Iris pigment epithelial cell (primary cell): ENCODE measurements around the gene LHFPL2.

Source experiments
- DNase-seq: peaks from one replicate; pipeline ENCODE4 v3.0.0-alpha.2; 2011; ENCODE audit warnings: low read depth

LHFPL2 gene

DNA sequence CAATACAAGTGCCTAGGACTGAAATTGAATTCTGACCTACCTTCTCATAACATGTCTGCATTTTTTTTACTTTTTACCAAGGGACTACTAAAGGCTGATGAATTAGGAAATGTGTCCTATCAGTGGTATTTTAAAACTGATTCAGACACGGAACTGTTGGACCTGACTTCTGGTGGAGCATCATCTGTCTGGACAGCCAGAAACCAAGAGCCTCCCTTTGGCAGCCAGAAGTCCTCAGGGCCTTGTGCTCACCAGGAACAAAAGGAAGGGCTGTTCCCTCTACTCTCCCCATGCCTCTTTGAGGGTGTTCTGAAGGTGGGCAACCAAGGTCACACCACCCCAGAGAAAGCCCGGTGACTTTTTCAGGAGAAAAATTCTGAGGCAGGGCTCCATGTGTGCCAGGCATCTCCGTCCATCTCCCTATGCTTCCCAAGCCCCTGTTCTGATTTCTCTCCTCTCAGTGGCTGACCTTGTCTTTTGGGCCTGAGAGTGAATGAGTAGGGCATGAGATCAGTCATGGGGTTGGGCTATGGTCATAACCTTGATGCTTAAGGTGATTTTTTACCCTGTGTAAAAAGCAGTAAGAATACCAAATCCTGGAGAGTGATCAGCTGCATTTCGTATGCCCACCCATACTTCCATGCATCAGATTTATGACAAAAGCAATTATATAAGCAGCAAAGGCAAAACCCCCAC, 144.5 kb downstream of the LHFPL2 start:
- no peak for DNase-seq

DNA sequence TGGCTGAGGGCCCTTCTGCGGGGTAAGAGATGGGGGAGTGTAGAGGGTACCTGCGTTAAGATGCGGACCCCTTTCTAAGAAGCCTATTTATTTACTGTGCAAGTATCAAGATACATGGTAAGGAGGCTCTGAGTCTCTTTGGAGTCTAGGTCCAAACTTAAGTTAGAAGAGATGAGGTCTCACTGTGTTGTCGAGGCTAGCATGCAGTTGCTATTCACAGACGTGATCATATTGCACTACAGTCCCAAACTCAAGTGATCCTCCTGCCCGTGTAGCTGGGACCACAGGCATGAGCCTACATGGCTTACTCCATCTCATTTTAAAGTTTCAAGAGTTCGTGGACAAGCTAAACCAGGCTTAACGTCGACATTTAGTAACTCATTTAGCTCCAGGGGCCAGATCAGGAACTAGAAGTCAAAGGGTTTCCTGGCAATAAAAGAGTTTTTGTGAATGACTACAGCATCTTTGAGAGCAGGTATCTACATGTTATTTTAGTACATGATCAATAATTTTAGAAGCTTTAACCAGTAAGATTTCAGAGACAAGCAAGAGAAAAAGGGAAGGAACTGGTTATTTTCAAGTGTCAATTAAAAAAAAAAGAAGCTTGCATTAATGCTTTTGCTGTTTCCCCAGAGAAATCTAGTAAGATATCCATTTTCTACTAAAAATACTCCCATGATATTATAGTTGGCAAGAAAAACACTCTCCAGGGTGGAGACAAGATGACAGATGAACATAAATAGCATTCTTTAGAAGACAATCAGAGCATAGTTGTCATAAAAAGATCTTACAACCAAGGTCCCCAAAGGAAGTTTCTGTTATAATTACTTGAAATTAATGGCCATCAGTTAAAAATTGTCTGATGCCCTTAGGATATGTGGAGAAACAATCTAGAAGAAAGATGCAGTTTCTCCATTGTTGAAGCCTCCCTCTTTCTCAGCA, 146.9 kb downstream of the LHFPL2 start:
- DNase-seq: no peak

DNA sequence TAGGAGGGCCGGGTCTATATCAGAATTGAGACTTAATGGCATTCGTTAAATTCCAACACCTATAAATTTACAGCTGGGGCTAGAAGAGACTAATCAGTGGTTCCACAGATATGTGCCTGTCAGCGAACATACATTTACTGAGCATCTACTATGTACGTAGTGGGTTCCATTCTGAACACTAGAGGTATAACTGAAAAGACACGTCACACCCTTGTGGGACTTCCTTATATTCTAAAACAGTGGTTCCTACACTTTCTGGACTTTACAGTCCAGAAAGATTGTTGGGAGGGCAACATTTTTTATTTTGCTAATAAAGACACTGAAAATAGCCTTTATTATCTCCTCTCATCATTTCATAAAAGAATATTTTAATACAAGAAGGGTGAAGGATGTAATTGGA, 147.7 kb downstream of the LHFPL2 start:
- no peak for DNase-seq

DNA sequence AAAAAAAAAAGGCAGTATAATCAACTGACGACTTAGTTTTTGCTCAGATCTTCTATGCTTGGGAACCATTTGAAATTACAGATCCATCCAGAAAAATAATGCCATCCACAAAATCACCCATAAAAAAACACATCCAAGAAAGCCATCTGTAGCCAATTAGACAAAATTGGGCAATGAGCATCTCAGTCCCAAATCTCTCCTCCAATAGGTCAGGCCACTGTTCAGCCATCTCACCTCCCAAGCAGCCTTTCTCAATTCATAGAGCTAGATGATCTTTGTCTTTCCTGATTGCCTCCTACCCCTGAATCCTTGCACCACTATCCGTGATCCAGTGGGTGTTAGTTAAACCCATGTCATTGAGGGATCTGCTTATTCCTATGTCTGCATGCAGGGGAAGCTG, 148.5 kb downstream of the LHFPL2 start:
- no peak for DNase-seq

DNA sequence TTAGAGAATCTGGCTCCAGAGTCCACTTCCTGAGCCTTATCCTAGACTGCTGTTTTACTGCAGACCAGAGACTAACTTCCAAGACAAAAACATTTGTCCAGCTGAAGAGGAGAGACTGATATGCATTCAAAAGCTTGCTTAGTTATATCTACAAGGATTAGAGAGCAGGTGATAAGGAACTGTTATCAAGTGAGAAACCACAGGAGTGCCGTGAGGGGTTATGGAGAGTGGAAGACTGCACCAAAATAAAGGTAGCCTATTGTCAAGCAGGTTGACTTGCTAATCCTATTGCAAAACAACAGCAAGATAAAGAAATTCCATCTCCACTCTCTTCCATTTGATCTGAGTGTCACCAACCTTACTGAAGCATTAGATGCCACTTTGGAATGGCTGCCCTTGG, 149.1 kb downstream of the LHFPL2 start:
- no peak for DNase-seq

DNA sequence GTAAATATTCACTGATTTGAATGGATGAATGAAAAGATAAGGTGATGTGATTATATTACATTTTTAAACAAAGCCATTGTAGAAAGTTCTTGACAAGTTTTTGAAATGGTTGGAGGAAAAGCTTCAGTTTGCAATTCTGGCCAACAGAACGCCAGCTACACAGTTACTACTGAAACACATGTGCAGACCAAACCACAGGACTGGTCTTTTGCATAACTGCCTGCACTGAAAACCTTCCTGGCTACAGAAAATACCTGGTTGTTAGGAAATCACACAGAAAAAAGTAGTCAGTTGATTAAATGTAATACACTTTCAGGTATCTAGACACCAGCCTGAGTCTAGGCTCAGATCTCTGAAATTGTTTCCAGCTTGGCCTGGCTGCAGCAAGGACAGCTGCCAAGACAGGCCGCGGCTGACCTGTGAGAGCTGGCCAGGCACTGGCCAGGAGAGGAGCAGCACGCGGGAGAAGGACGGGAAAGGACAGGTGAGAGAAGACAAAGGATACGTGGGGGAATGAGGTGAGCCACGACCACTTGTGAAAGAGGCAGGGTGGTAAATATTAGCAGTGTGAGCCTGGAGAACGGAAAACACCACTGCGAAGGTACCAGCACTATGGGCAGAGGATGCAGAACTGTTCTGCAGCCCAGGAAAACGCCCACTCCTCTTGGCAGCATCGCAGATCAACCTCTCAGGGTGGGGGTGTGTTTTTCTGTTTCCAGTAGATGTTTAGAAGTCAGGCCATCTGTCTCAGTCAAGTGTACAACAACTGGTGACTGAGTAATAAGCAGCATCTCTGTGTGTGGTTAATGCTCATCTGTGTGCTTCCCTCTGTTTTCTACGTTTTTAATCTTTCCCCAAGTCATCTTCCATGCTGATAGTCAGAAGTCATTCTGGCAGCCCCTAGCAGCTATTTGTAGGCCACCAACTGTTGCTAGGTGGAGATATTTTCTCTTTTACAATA, 150.7 kb downstream of the LHFPL2 start:
- no peak for DNase-seq

DNA sequence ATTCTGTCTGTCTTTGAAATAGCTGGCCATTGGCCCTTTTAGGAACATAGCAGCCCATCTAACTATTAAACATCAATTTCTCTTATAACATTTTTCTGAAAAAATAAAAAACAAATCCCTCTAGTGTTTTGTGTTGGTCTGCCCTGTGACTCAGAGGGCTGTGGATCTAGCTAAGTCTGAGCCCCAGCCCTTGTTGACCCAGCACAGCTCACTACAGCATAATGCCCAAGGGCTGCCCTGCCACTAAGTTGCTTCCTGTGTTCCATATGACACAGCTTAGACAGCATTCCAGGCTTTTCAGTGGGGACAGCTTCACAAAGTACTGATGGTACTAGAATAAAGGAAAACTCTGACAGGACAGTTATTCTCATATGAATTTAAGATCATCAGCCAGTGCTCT, 152.2 kb downstream of the LHFPL2 start:
- peak; percentile 73 for DNase-seq

DNA sequence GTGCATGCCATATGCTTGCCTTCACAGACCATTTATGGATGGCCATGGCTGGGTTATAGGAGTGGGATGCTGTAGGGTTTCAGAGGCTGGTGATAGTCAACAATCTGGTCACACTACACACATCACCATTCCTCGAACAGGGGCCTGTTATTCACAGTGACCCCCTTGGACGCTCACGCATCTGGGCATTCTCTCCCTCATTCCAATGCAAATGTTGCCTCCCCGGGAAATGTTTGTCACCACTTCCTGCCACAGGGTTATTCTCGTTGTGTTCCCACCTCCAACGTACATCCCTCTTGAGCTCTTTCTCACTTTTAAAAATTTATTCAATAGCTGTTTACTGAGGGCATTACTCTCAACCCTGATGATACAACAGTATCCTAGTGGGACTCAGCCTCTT, 152.8 kb downstream of the LHFPL2 start:
- DNase-seq: no peak

DNA sequence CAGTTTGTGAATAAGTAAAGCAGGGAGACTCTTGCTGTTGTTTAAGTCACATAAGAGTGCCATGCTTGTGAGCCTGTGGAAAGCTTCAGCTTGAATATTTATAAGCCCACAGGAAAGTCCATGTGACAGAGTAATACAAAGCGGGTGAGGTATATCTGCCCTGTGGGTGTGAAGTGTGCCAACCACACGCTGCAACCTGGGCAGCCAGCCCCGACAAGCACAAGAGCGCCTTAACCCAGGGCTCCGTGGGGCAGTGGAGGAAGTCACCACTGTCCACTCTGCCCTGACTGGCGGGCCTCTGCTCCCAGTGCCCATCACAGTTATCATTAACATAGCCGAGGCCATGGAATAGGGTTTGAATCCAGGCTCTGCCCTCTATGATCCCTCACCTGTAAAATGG, 155.9 kb downstream of the LHFPL2 start:
- no peak for DNase-seq

DNA sequence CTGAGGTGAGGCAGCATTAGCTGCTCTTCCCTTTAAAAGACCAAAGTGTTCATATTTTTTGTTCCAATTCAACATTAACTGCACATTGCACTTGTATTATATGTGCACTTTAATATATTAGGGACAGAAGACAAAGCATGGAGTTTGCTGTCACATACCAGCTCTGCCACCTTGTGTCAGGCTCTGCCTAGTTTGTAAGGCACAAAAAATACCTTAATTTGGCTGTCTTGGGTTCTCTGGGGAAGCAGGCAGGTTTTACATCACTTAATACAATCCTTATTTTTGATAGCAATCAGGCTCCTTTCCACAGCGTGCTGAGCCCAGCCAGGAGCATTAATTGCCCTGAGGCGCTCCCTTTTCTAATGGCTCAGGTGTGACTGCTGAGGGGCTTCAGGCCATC, 156.3 kb downstream of the LHFPL2 start:
- DNase-seq: no peak

DNA sequence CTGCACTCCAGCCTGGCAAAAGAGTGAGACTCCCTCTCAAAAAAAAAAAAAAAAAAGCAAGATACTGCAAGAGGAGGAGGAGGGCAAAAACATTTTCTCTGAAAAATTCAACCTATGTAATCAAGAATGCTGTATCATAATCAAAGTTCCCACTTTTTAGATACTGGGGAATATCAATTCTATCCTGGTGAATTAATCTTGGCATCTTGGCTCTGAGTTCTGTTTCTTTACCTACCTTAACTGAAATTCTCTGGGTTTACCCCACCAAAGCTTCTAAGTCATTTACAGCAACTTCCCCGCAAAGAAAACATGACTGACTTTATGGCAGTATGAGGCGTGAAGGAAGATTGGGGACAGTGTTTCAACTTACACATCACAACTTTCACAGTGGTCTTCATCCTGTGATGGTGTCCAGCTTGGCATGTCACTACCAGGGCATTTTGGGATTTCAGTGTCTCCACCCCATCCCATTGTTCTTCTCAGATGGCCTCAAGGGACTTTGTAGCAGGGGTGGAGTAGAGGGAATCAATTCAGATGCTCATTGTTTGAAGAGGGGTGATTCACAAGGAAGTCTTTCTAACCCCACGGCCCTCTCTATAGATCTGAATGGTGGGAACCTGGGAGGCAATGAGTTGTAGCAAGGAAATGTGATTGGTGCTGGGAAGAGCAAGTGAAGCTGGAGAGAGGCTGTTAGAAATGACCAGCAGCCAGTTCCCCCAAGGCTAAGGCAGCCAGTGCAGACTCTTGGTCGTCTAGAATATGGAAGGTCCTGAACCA, 157.7 kb downstream of the LHFPL2 start:
- no peak for DNase-seq

DNA sequence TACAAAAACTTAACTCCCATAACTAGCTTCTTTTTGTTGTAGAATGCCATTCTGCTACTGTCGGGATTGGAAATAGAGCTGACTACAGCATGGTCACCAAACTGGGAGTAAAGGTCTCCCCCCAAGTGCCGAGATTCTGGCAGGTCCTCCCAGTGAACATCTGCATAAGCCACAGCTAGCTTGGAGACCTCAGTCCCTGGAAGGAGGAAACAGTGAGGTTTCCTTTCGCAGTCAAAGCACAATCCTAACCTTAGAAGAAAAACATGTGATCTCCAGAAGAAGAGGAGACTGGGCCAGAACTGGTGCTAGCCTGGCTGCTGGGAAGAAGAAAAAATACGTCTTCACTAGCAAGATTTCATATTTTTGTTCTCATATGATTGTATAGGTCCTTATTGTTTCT, 160.7 kb downstream of the LHFPL2 start:
- no peak for DNase-seq

DNA sequence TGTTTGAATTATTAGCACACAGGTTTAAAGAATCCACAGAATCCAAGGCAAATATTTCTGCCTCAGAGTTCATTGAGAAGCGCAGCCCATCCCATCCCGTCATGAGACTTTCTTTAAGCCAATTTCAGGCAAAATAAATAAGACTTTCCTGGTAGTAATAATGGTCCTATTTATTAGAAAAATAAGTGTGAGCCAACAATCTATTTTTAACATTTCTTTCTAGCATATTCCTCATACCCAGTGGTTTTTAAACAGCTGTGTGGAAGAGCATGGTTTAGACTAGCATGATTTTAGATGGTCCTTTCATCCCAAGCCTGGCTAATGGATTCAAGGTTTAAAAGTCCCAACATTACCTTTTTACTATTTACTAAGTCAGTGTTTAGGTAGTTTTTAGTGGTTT, 162.4 kb downstream of the LHFPL2 start:
- DNase-seq: no peak

DNA sequence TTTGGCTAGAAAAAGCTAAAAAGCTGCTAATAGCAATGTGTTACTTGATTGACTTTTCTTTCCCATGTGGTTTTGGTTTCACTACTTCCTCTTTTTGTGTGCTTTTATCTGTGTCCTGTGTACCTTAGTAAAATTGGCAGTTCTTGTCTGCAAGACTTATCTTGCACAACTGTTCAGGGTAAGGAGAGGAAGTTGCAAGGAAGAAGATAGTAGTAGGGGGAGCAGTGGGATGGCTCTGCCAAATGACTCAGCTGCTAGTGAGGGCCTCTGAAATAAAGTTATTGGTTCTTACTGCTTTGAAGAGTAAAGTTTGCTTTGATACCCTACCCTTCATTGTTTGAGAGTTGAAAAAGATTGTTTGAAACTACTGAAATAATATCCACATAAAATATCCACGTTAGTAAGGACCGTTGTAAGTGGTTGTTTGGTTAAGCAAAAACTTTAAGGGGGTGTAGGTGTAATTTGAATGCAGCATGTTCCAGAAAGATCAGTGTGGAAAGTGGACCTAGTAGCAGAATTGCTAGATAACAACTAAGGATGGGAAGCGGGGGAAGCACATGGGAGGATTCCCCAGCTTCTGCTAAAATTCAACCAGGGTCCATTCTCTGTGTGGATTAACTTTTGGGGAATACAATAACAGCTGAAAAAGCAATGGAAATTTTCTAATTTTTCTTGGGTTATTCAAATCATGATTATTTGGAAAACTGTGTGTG, 164.6 kb downstream of the LHFPL2 start:
- peak; percentile 90 for DNase-seq

DNA sequence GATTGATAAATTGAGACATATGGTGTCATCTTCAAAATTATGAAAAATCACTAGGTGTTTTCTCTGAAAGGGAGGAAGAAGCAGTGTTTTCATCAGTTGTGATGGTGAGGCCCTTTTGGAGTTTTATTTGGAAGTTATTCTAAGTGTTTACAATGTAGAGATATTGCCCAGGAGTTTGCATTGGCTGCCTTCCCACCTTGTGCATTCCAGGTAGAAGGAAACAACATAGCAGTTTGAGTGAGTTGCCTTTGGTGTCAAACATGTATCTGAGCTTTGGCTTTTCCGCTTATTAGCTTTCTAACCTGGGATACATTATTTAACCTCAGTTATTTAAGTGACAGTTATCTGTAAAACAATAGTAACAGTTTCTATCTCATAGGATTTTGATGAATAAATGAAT, 165.6 kb downstream of the LHFPL2 start:
- no peak for DNase-seq

DNA sequence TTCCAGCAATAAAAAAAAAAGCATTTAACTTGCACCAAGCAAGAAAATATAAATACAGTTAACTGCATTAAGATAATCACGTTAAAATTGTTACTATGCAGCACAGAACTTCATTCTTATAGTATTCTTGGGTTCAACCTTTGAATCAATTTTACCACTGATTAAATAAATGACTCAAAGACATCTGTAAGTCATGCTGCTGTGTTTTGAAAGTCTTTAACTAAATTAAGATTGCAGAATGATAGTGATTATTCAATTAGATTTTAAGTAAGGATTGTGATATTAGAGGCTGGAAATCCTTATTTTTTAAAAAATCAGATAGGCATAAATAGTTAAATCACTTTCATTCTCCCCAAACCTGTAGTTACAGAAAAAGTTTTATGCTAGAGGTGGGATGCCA, 171.8 kb downstream of the LHFPL2 start:
- DNase-seq: no peak

DNA sequence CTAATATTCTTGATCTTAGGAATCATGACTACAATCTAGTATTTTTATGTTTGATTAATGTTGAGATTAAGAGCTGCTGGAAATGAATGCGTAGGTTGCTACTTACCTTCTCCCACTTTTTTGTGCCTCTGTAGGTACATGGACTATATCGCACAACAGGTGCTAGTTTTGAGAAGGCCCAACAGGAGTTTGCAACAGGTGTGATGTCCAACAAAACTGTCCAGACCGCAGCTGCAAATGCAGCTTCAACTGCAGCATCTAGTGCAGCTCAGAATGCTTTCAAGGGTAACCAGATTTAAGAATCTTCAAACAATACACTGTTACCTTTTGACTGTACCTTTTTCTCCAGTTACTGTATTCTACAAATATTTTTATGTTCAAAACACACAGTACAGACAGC, 173.2 kb downstream of the LHFPL2 start:
- no peak for DNase-seq

DNA sequence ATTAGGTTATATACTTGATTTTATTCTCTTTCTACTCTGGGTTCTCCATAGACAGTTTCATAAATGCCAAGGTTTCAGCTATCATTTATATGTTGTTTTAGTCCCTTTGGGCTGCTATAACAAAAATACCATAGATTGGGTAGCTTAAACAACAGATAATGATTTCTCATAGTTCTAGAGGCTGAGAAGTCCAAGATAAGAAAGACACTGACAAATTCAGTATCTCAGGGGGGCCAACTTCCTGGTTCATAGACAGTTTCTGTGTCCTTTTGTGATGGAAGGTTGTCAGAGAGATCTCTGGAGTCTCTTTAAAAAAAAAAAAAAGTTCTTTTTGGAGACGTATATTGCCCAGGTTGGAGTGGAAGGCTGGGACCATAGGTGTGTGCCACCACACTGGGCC, 174.8 kb downstream of the LHFPL2 start:
- DNase-seq: no peak

DNA sequence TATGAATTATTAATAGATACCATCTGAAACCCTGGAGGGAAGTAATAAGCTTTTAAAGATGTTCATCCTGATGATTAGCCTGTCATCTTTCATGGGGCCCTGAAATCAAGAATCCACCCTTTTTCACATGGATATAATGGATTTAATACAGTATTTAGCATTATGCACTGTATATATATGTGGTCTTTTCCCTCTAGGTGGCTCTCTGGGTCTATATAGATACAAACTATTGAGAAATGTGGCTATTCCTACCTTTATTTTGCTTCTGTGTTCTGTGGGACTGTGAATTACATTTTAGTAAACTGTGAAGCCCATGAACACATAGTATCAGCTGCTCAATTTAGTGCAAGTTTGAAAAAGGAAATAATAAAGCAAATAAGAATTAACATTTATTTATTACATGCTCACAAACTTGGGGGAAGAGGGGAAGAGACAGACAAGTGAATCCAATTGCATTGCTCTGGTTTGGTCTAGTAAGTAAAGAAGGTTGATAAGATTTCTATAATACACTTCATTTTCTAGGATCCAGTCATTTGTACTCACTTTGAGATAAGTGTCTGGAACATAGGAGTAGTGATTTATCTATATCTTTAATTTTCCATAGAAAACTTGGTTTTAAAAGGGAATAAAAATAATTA, 176.0 kb downstream of the LHFPL2 start:
- peak; percentile 34 for DNase-seq

DNA sequence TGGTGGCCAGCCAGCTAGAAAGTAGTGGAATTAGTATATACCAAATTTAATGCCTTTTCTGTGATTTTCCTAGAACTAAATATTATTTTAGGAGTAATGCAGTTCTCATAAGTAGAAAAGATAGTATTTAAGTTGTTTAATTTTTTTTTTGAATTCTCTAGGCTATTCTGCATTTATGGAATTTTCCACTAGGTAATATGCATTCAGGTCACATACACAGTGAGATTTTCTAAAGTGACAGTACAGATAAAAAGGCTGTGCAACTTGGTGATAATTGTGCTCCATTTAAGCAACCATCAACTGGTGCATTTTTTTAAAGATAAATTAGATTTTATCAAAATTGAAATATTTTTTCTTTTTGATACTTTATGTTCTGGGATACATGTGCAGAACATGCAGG, 176.7 kb downstream of the LHFPL2 start:
- no peak for DNase-seq
